Gastroesophageal sphincter (tissue), 4 donors: Measurements from ENCODE around the gene GHRL. TPM values are rescaled to one million over a fixed set of nuclear protein-coding genes. Genes with fewer than 3 reads are reported as not detected.
A peak's percentile ranks its signal among the peaks of the same experiment; 100 is the strongest.

ENCODE experiments used
- ATAC-seq: fragments of 150-250 bp; one replicate; pipeline ENCODE4 v1.9.1; 2016; ENCODE audit warnings: mild to moderate bottlenecking, moderate library complexity
- H3K27ac ChIP-seq, 4 donors: fragments of 200-600 bp; sonication (generic) in 3 of 4; 1 replicate in 3 of 4; 2 replicates in 1 of 4; pipeline ENCODE4 v1.5.1; 2016 to 2019
- H3K27me3 ChIP-seq: fragments of 200-600 bp; sonication (generic); one replicate; pipeline ENCODE4 v1.5.1; 2019
- H3K36me3 ChIP-seq, 2 donors: fragments of 200-600 bp; sonication (generic); one replicate each; pipeline ENCODE4 v1.5.1; 2019; ENCODE audit warnings: control low read depth in 1 of 2
- H3K4me1 ChIP-seq, 3 donors: fragments of 200-600 bp; sonication (generic); 1 replicate in 2 of 3; 2 replicates in 1 of 3; pipeline ENCODE4 v1.5.1; 2016 to 2019; ENCODE audit warnings: control low read depth in 2 of 3
- H3K4me3 ChIP-seq, 2 donors: fragments of 200-600 bp; sonication (generic); one replicate each; pipeline ENCODE4 v1.5.1; 2019; ENCODE audit warnings: mild to moderate bottlenecking in 1 of 2, moderate library complexity in 1 of 2
- H3K9me3 ChIP-seq, 3 donors: fragments of 200-600 bp; sonication (generic); one replicate each; pipeline ENCODE4 v1.5.1; 2017 to 2019; ENCODE audit warnings: control low read depth in 2 of 3
- EP300 ChIP-seq: sonication (generic); formaldehyde crosslinking; IDR thresholded peaks from one replicate; pipeline ENCODE4 v1.6.1; 2017; ENCODE audit warnings: antibody characterized with exemption, mild to moderate bottlenecking
- POLR2A ChIP-seq, 2 donors: fragments of 450-650 bp; IDR thresholded peaks; one replicate each; pipeline ENCODE4 v1.6.1; 2017; ENCODE audit warnings: antibody characterized with exemption in 2 of 2, mild to moderate bottlenecking in 2 of 2, moderate library complexity in 1 of 2
- POLR2AphosphoS5 ChIP-seq: sonication (generic); formaldehyde crosslinking; IDR thresholded peaks from one replicate; pipeline ENCODE4 v1.6.1; 2017; ENCODE audit warnings: antibody characterized with exemption
- WGBS, 2 donors: methylation state at CpG; one replicate each; pipeline ENCODE4 v1.1.5; 2018; ENCODE audit warnings: low coverage in 1 of 2; 5-methylcytosine and 5-hydroxymethylcytosine counted together
- total RNA-seq, 4 donors: library from RNA; depleted of rRNA; stranded (reverse); fragments of >200 nt; gene quantifications; one replicate each; pipeline ENCODE4 v1.1.0, GENCODE V29; 2016
- TF ChIP-seq, protein P1 (sequence below), 4 experiments: fragments of 200-600 bp in 2 of 4; fragments of 450-650 bp in 2 of 4; sonication (generic) in 1 of 4; IDR thresholded peaks; one replicate each; pipeline ENCODE4 v1.5.1; 2017 to 2019; ENCODE audit warnings: antibody characterized with exemption in 4 of 4, mild to moderate bottlenecking in 2 of 4, moderate library complexity in 2 of 4

Gene GHRL
- total RNA-seq, 4 donors from 2014 or later, result 0.47 to 3.2 TPM; not detected in 2

DNA sequence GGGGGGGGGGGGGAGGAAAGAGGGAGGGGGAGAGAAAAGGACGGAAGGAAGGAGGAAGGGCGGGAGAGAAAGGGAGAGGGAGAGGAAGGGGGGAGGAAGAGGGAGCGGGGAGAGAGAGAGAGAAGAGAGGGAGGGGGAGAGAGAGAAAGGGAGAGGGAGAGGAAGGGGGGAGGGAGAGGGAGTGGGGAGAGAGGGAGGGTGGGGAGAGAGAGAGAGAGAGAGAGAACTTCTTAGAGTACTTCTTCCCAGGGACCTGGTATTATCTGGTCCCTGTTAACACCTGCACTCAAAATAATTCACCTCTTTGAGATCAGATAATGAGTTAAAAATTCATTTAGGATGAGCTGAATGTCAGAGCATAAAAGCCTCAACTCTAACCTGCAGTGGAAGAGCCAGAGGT lies 27.1 kb upstream of the GHRL start:
- TF ChIP-seq POLR2A (IDR thresholded peaks at IDR 0.05), result no peak
- no peak for TF ChIP-seq EP300
- TF ChIP-seq, protein P1, sequence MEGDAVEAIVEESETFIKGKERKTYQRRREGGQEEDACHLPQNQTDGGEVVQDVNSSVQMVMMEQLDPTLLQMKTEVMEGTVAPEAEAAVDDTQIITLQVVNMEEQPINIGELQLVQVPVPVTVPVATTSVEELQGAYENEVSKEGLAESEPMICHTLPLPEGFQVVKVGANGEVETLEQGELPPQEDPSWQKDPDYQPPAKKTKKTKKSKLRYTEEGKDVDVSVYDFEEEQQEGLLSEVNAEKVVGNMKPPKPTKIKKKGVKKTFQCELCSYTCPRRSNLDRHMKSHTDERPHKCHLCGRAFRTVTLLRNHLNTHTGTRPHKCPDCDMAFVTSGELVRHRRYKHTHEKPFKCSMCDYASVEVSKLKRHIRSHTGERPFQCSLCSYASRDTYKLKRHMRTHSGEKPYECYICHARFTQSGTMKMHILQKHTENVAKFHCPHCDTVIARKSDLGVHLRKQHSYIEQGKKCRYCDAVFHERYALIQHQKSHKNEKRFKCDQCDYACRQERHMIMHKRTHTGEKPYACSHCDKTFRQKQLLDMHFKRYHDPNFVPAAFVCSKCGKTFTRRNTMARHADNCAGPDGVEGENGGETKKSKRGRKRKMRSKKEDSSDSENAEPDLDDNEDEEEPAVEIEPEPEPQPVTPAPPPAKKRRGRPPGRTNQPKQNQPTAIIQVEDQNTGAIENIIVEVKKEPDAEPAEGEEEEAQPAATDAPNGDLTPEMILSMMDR (IDR thresholded peaks at IDR 0.05), result no peak
- TF ChIP-seq POLR2AphosphoS5, result no peak
- Histone ChIP-seq H3K27me3 (no peaks in the 10 kb centered on the region), H3K9me3 (no peaks in the 10 kb centered on the region), H3K4me3 (peak overlapping the region; percentile 75 to 86), H3K27ac (peak overlapping the region in 1 of 4 donors; percentile 84), H3K4me1 (peaks cover 0 to 36% (median 17%) of the 10 kb centered on the region in 3 donors), H3K36me3 (peaks cover 0 to 40% of the 10 kb centered on the region in 2 donors)
- WGBS, 2 donors, result 0% methylated on average over 1 of the region's 3 CpGs; no CpG with 5 or more reads in 1 of the 2 donors
- ATAC-seq, result no peak

DNA sequence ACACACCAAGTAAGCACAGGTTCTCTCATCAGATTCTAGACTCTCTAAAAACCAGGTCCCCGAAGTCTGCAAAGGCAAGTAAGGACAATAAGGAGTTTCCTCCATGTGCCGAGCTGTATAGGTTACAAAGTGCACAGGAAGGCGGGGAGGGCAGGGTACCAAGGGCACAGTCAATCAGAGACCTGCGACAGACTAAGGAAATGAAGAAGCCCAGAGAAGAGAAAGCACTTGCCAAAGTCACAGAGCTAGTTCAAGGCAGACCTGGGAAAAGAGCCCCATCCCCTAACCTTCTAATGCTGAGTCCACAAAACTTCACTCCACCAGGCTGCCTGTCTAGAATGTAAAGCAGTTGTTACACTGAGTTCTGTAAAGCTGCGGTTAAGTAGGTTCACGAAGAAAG lies 26.5 kb upstream of the GHRL start:
- TF ChIP-seq POLR2A (IDR thresholded peaks at IDR 0.05) (no peak), POLR2AphosphoS5 (no peak), EP300 (no peak)
- TF ChIP-seq, protein P1 (IDR thresholded peaks at IDR 0.05), result no peak
- Histone ChIP-seq H3K4me3 (peak overlapping the region in 1 of 2 donors; percentile 75), H3K4me1 (peaks cover 0 to 36% (median 17%) of the 10 kb centered on the region in 3 donors), H3K36me3 (peaks cover 0 to 45% of the 10 kb centered on the region in 2 donors), H3K27ac (no peak overlapping the region), H3K27me3 (no peaks in the 10 kb centered on the region), H3K9me3 (no peaks in the 10 kb centered on the region)
- 64 to 90% methylated on average over 2 to 6 of the region's 6 CpGs for WGBS, 2 donors
- ATAC-seq, result no peak

DNA sequence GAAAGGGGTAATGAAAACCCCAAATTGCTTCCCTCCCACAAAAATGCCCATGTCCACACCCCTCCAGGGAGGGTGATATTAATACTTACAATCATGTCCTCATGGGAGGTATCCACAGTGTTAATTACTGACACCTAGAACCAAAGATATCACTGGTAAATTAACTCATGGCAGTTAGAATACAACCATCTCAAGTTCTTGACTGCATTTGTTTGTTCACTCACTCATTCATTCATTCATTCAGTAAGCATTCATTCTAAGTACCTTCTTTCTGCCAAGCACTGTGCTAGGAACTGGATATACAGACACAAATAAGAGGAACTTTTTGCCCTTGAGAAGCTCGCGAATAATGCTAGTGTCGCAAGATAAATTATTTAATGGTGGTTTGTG lies 25.2 kb upstream of the GHRL start:
- no peak for ATAC-seq
- Histone ChIP-seq H3K36me3 (peaks cover 0 to 58% of the 10 kb centered on the region in 2 donors), H3K9me3 (no peaks in the 10 kb centered on the region), H3K27ac (no peak overlapping the region), H3K4me1 (peaks cover 0 to 36% (median 17%) of the 10 kb centered on the region in 3 donors), H3K4me3 (no peak overlapping the region), H3K27me3 (no peaks in the 10 kb centered on the region)
- 83 to 92% methylated on average over 2 to 3 of the region's 3 CpGs for WGBS, 2 donors
- TF ChIP-seq, protein P1 (IDR thresholded peaks at IDR 0.05), result no peak

DNA sequence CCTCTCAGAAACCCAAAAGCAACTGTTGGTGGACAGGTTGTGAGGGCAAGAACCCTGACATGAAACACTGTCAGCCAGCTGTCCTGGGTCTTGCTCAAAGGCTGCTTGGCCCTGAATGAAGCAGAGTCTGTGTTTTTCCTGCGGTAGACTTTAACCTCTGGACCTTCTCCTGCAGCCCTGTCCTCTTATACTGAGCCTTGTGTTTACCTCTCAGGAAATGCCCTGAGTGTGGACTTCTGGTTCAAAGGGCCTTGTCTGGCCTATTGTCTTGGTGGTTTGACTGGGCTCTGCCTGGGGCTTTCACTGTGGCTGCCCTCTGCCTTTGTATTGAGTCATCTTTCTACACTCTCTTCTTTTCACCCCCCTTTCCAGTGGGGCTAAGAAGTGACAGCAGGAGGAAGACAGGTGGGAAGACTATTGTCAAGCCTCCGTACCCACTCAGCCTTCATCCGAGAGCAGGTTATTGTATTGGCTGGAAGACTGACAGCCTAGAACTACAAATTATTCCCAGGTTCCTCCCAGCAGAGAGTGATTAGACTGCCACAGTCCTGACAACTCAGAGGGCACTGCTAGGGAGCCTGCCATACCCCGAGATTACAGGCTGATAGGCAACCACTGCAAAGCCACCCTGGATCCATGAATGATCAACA lies 24.7 kb upstream of the GHRL start:
- Histone ChIP-seq H3K27me3 (no peaks in the 10 kb centered on the region), H3K4me1 (peaks cover 0 to 36% (median 17%) of the 10 kb centered on the region in 3 donors), H3K36me3 (peaks cover 0 to 64% of the 10 kb centered on the region in 2 donors), H3K4me3 (no peak overlapping the region), H3K27ac (no peak overlapping the region), H3K9me3 (no peaks in the 10 kb centered on the region)
- no peak for ATAC-seq
- WGBS, 2 donors, result 100% methylated on average over 4 of the region's 4 CpGs; no CpG with 5 or more reads in 1 of the 2 donors
- TF ChIP-seq POLR2AphosphoS5, result no peak
- no peak for TF ChIP-seq EP300
- no peak for TF ChIP-seq POLR2A (IDR thresholded peaks at IDR 0.05)
- TF ChIP-seq, protein P1 (IDR thresholded peaks at IDR 0.05), result no peak

DNA sequence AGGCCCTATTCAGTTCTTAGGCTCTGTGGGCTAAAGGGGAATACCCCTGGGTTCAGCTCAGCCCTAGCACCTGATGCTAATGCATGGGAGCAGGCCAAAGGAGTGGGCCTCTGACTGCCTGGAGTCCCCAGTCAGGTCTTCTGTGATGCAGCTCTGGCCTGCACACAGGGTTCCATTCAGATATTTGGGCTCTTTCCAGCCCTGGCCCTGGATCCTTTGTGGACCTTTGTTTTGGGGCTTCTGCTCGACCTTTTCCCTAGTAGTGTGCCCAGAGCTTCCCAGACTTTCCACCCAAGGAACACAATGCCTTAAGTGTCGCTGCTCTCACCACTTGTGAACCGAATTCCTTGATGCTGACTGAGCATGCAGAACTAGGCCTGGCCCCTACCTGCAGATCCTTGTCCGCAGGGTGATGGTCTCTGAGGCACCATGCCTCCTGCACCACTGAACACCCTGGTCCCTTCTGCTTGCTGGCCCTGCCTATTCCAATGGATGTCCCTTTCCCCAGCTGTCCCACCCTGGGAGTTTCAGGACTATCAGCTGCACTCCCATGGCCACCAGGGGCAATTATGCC lies 23.1 kb upstream of the GHRL start:
- H3K4me1 ChIP-seq, result peaks cover 0 to 31% (median 17%) of the 10 kb centered on the region in 3 donors
- ATAC-seq, result no peak
- no peaks in the 10 kb centered on the region for H3K9me3 ChIP-seq
- TF ChIP-seq EP300 (no peak), POLR2AphosphoS5 (no peak), POLR2A (IDR thresholded peaks at IDR 0.05) (no peak)
- TF ChIP-seq, protein P1 (IDR thresholded peaks at IDR 0.05), result no peak
- no peaks in the 10 kb centered on the region for H3K27me3 ChIP-seq
- peaks cover 0 to 79% of the 10 kb centered on the region in 2 donors for H3K36me3 ChIP-seq
- 61 to 75% methylated on average over 2 to 3 of the region's 4 CpGs for WGBS, 2 donors
- H3K27ac ChIP-seq, result no peak overlapping the region
- H3K4me3 ChIP-seq, result no peak overlapping the region
